ENCODE results near the gene EYA3. TPM values are rescaled to one million over a fixed set of nuclear protein-coding genes. Genes with fewer than 3 reads are reported as not detected.

Gene EYA3
- total RNA-seq, 2 donors from 2014 or later = 13.6 to 15.6 TPM

DNA sequence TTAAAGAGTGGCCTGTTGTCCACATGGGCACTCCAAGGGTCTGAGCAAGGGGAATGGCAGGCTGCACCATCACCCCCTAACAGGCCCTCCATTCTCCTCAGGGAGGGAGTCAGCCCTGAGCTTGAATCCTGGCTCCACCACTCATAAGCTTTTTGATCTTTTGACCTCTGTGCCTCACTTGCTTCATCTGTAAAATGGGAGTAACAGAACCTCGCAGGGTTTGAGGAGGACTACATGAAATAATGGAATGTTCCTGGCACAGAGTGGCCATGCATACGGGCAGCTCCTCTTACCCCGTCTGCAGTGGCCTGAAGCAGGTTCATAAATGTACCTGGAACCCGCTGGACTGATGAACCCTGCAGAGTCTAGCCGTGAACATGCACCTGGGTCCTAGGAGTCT, 130.8 kb downstream of the EYA3 start:
- Histone ChIP-seq H3K9me3 (no peaks in the 10 kb centered on the region), H3K27me3 (no peaks in the 10 kb centered on the region), H3K27ac (no peak overlapping the region), H3K4me3 (no peak overlapping the region), H3K36me3 (no peaks in the 10 kb centered on the region), H3K4me1 (peaks cover 0 to 26% of the 10 kb centered on the region in 2 donors)
- TF ChIP-seq, protein P1, sequence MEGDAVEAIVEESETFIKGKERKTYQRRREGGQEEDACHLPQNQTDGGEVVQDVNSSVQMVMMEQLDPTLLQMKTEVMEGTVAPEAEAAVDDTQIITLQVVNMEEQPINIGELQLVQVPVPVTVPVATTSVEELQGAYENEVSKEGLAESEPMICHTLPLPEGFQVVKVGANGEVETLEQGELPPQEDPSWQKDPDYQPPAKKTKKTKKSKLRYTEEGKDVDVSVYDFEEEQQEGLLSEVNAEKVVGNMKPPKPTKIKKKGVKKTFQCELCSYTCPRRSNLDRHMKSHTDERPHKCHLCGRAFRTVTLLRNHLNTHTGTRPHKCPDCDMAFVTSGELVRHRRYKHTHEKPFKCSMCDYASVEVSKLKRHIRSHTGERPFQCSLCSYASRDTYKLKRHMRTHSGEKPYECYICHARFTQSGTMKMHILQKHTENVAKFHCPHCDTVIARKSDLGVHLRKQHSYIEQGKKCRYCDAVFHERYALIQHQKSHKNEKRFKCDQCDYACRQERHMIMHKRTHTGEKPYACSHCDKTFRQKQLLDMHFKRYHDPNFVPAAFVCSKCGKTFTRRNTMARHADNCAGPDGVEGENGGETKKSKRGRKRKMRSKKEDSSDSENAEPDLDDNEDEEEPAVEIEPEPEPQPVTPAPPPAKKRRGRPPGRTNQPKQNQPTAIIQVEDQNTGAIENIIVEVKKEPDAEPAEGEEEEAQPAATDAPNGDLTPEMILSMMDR (IDR thresholded peaks at IDR 0.05) = no peak
- no peak for DNase-seq (ENCODE audit: low spot score)

DNA sequence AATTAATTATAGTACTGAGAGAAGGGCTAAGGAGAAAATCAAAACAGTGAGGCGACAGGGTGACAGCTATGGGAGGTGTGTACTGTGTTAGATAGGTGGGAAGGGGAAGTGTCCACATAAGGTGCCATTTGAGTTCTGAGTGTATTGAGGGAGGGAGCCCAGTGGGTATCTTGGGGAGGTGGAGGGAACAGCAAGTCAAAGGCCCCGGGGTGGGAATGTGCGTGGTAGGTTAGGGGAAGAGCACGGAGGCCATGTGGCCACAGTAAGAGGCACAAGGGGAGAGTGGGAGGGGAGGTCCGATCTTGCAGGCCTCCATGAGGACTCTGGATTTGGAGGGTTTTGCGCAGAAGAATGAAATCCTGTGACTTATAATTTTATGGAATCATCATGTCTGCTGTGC, 131.6 kb downstream of the EYA3 start:
- Histone ChIP-seq H3K4me1 (peaks cover 0 to 23% of the 10 kb centered on the region in 2 donors), H3K36me3 (no peaks in the 10 kb centered on the region), H3K27ac (no peak overlapping the region), H3K9me3 (no peaks in the 10 kb centered on the region), H3K27me3 (no peaks in the 10 kb centered on the region), H3K4me3 (no peak overlapping the region)
- TF ChIP-seq, protein P1 (IDR thresholded peaks at IDR 0.05) = no peak
- DNase-seq (ENCODE audit: low spot score) = no peak

DNA sequence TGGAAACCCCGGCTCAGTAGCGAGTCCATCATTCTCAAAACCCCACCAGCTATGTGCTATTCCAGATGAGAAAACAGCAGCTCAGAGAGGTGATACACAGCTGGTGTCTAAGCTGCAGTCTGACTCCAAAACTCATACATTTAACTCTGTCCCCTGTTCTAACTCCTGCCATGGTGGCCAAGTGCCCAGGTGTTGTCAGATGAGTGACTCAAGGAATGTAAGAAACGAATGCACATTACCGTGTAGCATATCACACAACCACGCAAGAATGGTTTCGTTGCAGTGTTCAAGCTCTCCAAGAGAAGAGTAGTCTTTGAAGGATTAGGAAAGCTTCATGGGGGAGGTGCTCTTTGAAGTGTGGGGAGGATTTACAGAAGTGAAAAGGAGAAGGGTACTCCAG, 133.3 kb downstream of the EYA3 start:
- TF ChIP-seq, protein P1 (IDR thresholded peaks at IDR 0.05) = no peak
- no peak overlapping the region for H3K27ac ChIP-seq
- H3K27me3 ChIP-seq = no peaks in the 10 kb centered on the region
- no peaks in the 10 kb centered on the region for H3K9me3 ChIP-seq
- no peaks in the 10 kb centered on the region for H3K36me3 ChIP-seq
- H3K4me1 ChIP-seq = peaks cover 0 to 6% of the 10 kb centered on the region in 2 donors
- DNase-seq (ENCODE audit: low spot score) = no peak
- H3K4me3 ChIP-seq = no peak overlapping the region

DNA sequence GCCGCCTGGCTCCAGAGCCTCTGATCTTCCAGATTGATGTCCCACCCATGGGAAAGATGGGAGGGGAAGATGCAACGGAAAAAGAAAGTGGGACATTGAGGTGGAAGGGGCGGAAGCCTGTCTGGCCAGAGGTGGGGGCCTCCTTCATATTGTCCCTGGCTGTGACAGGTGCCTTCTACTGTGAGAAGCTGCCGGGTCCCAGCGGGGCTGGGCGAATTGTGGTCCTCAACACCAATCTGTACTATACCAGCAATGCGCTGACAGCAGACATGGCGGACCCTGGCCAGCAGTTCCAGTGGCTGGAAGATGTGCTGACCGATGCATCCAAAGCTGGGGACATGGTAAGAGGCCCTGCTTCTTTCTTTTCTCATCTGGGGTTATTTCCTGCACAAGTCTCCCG, 134.2 kb downstream of the EYA3 start:
- TF ChIP-seq, protein P1 (IDR thresholded peaks at IDR 0.05) = no peak
- H3K36me3 ChIP-seq = no peaks in the 10 kb centered on the region

DNA sequence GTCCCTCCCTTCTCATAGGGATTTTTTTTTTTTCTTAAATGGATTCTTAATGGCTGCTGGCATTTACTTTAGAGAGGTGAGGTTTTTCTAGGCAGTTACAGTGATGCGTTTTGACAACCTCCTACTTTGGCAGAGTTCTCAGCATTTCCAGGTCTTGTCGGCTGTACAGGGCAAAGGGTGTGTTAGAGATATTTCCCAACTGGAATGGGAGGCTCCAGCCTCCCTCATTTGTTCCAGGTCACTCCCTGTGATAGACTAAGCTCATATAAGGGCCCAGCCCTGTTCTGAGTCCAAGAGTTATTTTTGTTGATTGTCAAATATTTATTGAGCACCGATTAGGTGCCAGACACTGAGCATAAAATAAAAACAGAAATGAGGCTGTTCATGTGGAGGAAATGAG, 136.3 kb downstream of the EYA3 start:
- TF ChIP-seq, protein P1 (IDR thresholded peaks at IDR 0.05) = no peak
- Histone ChIP-seq H3K27ac (no peak overlapping the region), H3K27me3 (no peaks in the 10 kb centered on the region), H3K36me3 (no peaks in the 10 kb centered on the region), H3K9me3 (no peaks in the 10 kb centered on the region), H3K4me3 (no peak overlapping the region), H3K4me1 (peaks cover 0 to 7% of the 10 kb centered on the region in 2 donors)
- DNase-seq (ENCODE audit: low spot score) = no peak

More for the DNA sequence above, 134.2 kb downstream of the EYA3 start:
- Histone ChIP-seq H3K4me1 (peaks cover 0 to 7% of the 10 kb centered on the region in 2 donors), H3K27me3 (no peaks in the 10 kb centered on the region), H3K4me3 (no peak overlapping the region), H3K27ac (no peak overlapping the region), H3K9me3 (no peaks in the 10 kb centered on the region)
- DNase-seq (ENCODE audit: low spot score) = no peak

DNA sequence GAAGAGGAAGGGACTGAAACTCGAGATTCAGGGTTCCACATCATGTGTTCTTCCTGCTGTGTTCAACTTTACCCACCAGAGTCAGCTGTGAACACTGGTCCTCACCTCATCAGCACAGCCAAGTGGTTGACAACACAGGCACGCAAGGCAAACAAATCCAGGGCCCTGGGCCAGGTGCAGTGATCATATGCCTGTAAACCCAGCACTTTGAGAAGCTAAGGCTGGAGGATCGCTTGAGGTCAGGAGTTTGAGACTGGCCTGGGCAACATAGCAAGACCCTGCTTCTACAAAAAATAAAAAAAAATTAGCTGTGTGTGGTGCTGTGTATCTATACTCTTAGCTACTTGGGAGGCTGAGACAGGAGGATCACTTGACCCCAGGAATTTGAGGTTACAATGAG, 137.0 kb downstream of the EYA3 start:
- Histone ChIP-seq H3K9me3 (no peaks in the 10 kb centered on the region), H3K36me3 (no peaks in the 10 kb centered on the region), H3K27me3 (no peaks in the 10 kb centered on the region), H3K4me1 (peaks cover 0 to 7% of the 10 kb centered on the region in 2 donors), H3K4me3 (no peak overlapping the region), H3K27ac (no peak overlapping the region)
- DNase-seq (ENCODE audit: low spot score) = no peak
- TF ChIP-seq, protein P1 (IDR thresholded peaks at IDR 0.05) = no peak

Data from right atrium auricular region (tissue), 2 donors.